ENCODE measurements around the gene COX8A.

The COX8A gene, protein sequence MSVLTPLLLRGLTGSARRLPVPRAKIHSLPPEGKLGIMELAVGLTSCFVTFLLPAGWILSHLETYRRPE
- long read RNA-seq, donor 1, transcript COX8A-201 (2 exons, 507 nt) = major isoform, 548 of 594 reads
- long read RNA-seq, donor 1, partial matches to known transcripts = 46 of 594 reads
- long read RNA-seq, donor 1, other reads (novel, unspliced or antisense) = 0 of 594 reads
- long read RNA-seq, donor 2, transcript COX8A-201 (2 exons, 507 nt) = major isoform, 349 of 378 reads
- long read RNA-seq, donor 2, partial matches to known transcripts = 29 of 378 reads
- long read RNA-seq, donor 2, other reads (novel, unspliced or antisense) = 0 of 378 reads
- long read RNA-seq, donor 3, transcript COX8A-201 (2 exons, 507 nt) = major isoform, 202 of 202 reads
- long read RNA-seq, donor 3, partial matches to known transcripts = 0 of 202 reads
- long read RNA-seq, donor 3, other reads (novel, unspliced or antisense) = 0 of 202 reads
- long read RNA-seq, donor 4, transcript COX8A-201 (2 exons, 507 nt) = major isoform, 328 of 369 reads
- long read RNA-seq, donor 4, partial matches to known transcripts = 41 of 369 reads
- long read RNA-seq, donor 4, other reads (novel, unspliced or antisense) = 0 of 369 reads
- long read RNA-seq, donor 5, transcript COX8A-201 (2 exons, 507 nt) = major isoform, 457 of 457 reads
- long read RNA-seq, donor 5, partial matches to known transcripts = 0 of 457 reads
- long read RNA-seq, donor 5, other reads (novel, unspliced or antisense) = 0 of 457 reads
- long read RNA-seq, donor 6, transcript COX8A-201 (2 exons, 507 nt) = major isoform, 444 of 488 reads
- long read RNA-seq, donor 6, partial matches to known transcripts = 44 of 488 reads
- long read RNA-seq, donor 6, other reads (novel, unspliced or antisense) = 0 of 488 reads
- long read RNA-seq, donor 7, transcript COX8A-201 (2 exons, 507 nt) = major isoform, 672 of 718 reads
- long read RNA-seq, donor 7, partial matches to known transcripts = 46 of 718 reads
- long read RNA-seq, donor 7, other reads (novel, unspliced or antisense) = 0 of 718 reads
- long read RNA-seq, donor 8, transcript COX8A-201 (2 exons, 507 nt) = major isoform, 340 of 382 reads
- long read RNA-seq, donor 8, partial matches to known transcripts = 42 of 382 reads
- long read RNA-seq, donor 8, other reads (novel, unspliced or antisense) = 0 of 382 reads

DNA sequence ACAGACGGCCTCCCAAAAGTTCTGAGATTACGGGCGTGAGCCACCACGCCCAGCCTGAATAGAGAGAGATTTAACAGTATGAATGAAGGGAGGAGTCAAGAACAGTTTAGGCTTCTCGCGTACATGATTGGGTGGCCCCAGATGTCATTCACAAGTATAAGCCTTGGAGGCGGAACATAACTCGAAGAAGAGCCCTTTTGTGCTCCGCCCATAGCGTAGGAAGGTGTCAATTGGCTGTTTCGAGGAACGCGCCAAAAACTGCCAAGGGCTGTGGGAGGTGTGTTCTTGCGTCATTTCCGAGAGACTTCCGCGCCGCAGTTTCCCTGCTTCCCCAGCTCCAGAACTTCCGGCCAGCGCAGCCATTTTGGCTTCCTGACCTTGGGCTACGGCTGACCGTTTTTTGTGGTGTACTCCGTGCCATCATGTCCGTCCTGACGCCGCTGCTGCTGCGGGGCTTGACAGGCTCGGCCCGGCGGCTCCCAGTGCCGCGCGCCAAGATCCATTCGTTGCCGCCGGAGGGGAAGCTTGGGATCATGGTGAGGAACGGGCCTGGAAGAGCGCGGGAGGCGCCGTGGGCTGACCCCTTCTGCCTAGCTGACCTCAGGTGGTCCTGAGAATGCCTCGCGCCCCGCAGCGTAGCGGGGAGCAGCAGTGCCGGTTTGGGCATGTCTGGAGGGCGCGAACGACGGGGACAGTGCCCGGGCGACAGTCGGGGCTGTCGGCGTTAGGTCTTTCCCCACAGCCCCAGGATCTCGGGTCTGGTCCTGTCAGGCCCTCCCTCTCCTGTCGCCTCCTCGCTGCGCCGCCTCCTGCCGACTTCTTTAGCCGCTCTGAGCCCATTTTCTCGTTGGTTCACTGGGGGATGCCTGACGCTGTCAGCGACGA lies at the start of gene COX8A:
Gene COX8A (plus strand): TSS at position 362 of the 885 bp plus-strand sequence. CDS start 61 bp downstream, at position 423.
- DNase-seq = peak; percentile 96

- DNase-seq = no peak
Measured at GRCh38 chr11:63929616-63930015, 44.8 kb upstream of the COX8A start.

DNA sequence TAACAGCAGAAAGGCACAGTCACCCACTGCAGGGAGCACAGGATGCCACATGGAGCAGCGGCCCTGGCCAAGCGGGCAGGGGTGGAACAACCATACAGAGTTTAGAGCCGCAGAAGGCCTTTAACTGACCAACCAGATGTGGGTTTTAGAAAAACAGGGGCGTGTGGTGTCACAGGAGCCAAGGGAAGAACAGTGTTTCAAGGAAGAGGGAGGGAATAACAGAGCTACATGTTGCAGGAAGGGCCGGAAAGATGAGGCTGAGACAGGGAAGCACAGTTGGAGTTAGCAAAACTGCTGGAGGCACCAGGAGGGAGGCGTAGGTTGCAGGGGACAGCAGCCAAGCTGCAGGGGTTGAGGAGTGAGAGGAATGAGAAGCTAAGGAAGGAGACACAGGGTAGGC lies 43.4 kb upstream of the COX8A start:
- no peak for DNase-seq

GRCh38 chr11:63931876-63932275 lies 42.5 kb upstream of the COX8A start:
- no peak for DNase-seq

DNA sequence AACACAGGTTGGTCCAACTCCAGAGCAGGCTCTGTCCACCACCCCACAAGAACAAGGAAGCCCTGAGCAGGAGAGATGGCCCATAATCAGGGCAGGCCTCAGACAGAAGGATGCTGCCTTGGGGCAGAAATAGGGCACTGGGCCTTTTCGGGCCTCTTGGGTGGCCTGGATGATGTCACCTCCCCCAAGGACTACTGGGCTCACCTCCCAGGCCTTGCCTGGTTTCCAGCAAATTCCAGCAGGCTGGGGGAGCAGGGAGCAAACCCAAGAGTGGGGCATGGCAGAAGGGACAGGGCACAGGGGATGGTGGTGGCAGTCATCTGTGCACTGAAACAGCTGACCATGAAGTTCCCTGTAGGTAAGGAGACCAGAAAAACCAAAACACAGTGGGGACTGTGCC lies 41.0 kb upstream of the COX8A start:
- no peak for DNase-seq

DNA sequence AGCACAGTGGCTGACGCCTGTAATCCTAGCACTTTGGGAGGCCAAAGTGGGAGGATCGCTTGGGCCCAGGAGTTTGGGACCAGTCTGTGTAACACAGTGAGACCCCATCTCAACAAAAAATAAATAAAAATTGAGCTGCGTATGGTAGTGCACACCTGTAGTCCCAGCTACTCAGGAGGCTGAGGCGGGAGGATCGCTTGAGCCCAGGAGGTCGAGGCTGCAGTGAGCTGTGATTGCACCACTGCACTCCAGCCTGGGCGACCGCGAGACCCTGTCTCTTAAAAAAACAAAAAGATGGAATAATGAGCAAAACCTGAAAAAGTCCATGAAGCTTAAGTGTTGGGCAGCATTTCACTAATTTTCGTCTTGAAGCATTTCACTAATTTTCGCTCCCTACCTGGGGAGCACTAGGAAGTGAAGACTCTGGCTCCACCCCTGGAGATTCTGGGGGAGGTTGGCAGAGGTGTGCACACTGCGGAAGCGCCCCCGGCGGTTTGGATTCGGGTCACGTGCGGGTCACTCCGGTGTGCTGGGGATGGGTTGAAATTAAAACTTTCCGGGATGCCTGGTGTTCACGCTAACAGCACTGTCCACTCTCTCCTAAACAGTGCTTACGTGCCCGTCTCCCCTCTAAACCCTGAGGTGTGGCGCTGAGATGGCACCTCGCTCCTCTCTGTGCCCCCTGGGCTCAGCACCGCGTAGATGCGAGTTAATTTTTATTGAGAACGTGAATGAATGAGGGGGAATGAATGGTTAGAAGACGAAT lies 36.5 kb upstream of the COX8A start:
- DNase-seq = no peak

- peak; percentile 98 for DNase-seq
Measured at GRCh38 chr11:63938479-63939396, 35.7 kb upstream of the COX8A start, which contains the start of gene NAA40. Gene NAA40 (plus strand): TSS chr11:63939002. CDS start chr11:63939097, 95 bp downstream.

DNA sequence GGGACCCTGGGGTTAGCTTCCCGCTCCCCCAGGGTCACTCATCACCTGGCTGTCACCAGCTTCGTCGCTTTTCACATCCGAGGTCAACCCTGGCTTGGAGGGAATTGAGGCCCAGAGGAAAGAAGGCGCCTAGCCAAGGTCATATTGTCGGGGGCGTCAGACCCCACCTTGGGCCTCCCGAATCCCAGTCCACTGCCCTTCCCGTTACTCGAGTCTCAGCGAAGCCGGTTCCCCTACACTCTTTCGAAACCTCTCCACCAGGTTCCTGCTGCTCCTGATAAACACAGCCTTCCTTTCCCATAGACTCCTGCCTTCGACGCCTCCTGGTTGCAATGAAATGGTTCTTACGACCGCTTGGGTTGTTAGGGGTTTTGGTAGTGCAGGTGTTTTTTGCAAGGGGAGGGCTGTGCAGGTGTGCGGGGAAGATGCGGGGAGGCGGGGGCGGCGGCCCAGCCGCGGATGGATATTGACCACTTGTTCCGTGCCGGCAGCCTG lies 35.0 kb upstream of the COX8A start:
- DNase-seq = peak; percentile 47

GRCh38 chr11:63940786-63941185 lies 33.6 kb upstream of the COX8A start:
- no peak for DNase-seq

GRCh38 chr11:63941901-63942300 lies 32.5 kb upstream of the COX8A start:
- no peak for DNase-seq

- DNase-seq = no peak
Measured at GRCh38 chr11:63942803-63943202, 31.6 kb upstream of the COX8A start.

GRCh38 chr11:63944987-63945386 lies 29.4 kb upstream of the COX8A start:
- DNase-seq = no peak

DNA sequence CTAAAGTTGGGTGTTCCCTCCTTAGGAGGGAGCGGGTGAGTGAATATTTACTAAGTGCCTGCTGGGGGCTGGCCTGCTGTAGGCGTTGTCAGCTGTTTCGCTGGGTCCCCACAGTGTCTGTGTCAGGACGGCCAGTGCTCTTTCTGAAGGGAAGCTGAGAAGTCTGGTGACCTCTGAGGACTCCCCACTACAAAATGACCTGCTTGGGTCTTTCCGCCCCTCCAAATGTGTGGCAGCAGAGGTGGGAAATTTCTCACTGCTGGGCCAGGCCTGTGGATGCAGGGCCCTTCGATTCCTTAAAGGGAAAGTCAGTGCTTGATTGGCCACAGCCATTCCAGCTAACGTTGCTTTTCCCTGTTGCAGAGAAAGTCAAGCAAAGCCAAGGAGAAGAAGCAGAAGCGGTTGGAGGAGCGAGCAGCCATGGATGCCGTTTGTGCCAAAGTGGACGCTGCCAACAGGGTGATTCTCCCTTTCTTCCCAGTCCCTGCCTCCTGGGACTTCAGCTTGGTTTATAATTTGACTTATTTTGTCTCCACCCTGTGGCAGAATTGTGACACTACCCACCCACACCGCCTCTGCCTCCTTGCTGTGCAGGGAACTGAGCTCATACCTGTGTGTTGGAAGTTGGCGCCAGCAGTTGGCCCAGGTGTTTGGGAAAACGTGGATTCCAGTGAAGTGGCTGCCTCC lies 28.8 kb upstream of the COX8A start:
- DNase-seq = peak; percentile 66

- no peak for DNase-seq
Measured at GRCh38 chr11:63951779-63952536, 22.5 kb upstream of the COX8A start.

GRCh38 chr11:63952570-63952969 lies 21.9 kb upstream of the COX8A start:
- DNase-seq = no peak

DNA sequence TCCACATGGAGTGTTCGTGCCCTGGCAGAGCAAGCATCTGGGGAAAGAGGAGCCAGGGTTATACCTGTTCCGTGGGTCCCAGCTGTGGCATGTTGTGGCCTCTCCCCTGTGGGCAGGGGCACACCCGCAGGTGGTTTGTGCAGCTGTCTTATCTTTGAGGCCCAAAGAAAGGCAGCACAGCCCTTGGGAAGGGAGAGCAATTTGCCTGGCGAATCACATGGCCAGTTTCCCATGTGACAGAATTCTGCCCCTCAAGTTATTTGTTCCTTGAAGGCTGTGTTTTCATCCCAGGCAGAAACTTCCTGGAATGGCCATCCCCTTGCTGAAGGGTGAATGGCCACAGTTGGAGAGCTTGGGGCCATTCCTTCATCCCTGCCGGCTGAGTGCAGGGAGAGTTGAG lies 16.4 kb upstream of the COX8A start:
- DNase-seq = no peak

DNA sequence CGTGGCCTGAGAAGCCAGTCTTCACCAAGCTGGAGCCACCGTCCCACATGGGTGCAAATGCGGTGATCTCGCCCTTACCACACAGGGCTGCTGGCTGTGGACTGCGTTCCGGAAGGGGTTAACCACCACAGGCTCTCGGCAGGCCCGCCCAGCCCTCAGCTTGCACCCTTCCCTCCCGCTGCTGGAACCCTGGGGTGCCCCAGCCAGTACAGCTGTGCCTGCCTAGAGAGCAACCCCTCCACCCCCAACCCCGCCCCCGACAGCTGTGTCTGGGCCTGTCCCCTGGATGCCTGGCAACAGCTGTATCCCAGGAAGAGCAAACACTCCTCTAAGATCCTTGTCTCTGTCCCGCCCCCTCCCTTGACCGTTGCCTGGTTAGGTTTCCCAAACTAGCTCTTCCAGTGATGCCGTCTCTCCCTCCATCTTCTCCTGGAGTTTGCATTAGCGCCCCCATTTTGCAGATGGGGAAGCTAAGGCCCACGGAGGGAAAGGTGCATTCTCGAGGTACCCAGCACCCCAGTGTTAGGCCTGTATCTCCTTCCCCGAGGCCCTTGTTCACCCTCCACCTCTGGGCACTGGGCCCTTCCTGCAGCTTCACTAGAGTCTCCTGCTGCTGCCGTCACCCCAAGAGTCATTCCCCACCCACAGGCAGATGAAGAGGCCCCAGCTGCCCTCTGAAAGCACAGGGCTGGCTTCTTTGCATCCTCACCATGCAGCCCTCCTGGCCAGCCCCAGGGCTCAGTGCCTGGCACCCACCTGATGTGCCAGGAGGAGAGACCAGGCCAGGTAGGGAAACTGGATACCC lies 12.6 kb upstream of the COX8A start:
- no peak for DNase-seq

All from right kidney (tissue), 9 donors.